T-cell (primary cell): Measurements from ENCODE around the gene MICALL1. TPM values are rescaled to one million over a fixed set of nuclear protein-coding genes. Genes with fewer than 3 reads are reported as not detected.

Experiments
- ATAC-seq, 4 experiments: fragments of 200-7000 bp in 3 of 4; fragments of 150-1000 bp in 1 of 4; cut with Tn5 transposase; replicated peaks in 1 of 4; 1 replicate in 3 of 4; 2 replicates in 1 of 4; pipeline ENCODE4 v1.10.0; 2021; ENCODE audit warnings: moderate library complexity in 3 of 4, mild to moderate bottlenecking in 2 of 4, moderate number of reproducible peaks in 1 of 4
- CTCF ChIA-PET, 2 donors: fragments of 300-600 bp; sonication (Branson Sonifier 250); formaldehyde crosslinking; loops; one replicate each; lab custom pipeline; 2022; ENCODE audit warnings: antibody characterized with exemption in 2 of 2; lab: Charles Lee
- POLR2A ChIA-PET, 2 donors: fragments of 300-600 bp; sonication (Branson Sonifier 250); formaldehyde crosslinking; loops; one replicate each; lab custom pipeline; 2022; ENCODE audit warnings: antibody characterized with exemption in 2 of 2; lab: Charles Lee
- DNase-seq, 35 experiments: peaks; one replicate each; pipeline versions ENCODE4 v3.0.0 to v3.0.0-alpha.2; 2013 to 2023
- H3K27ac ChIP-seq: one replicate; pipeline ENCODE4 v1.5.1; 2013; ENCODE audit warnings: low read length
- H3K27me3 ChIP-seq, 2 experiments: replicated peaks in 1 of 2; 1 replicate in 1 of 2; 2 replicates in 1 of 2; pipeline versions ENCODE4 v1.6.1 to v1.7.0; 2013; ENCODE audit warnings: low read length in 1 of 2, mixed read lengths in 1 of 2; ENCODE audit not compliant: control insufficient read depth in 2 of 2, insufficient read depth in 2 of 2; ENCODE audit errors: extremely low read depth in 1 of 2
- H3K36me3 ChIP-seq, 2 donors: 1 replicate in 1 of 2; 2 replicates in 1 of 2; pipeline versions ENCODE4 v1.6.1 to v1.7.0; 2013; ENCODE audit warnings: low read length in 1 of 2; ENCODE audit not compliant: control insufficient read depth in 2 of 2, insufficient read depth in 1 of 2; ENCODE audit errors: extremely low read depth in 1 of 2
- H3K4me1 ChIP-seq, 2 experiments: 1 replicate in 1 of 2; 2 replicates in 1 of 2; pipeline versions ENCODE4 v1.6.1 to v1.7.0; 2013; ENCODE audit warnings: low read length in 2 of 2, mixed read lengths in 1 of 2; ENCODE audit not compliant: insufficient read depth in 2 of 2, control insufficient read depth in 1 of 2; ENCODE audit errors: extremely low read depth in 1 of 2
- H3K4me3 ChIP-seq, 2 donors: 1 replicate in 1 of 2; 2 replicates in 1 of 2; pipeline versions ENCODE4 v1.5.1 to v1.7.0; 2013; ENCODE audit warnings: mild to moderate bottlenecking in 2 of 2, low read length in 1 of 2, moderate library complexity in 1 of 2; ENCODE audit not compliant: control insufficient read depth in 1 of 2; ENCODE audit errors: extremely low read depth in 1 of 2
- H3K9me3 ChIP-seq: 2 replicates; pipeline ENCODE4 v1.7.0; 2013
- H3K27ac Mint-ChIP-seq, 2 donors: one replicate each; pipeline ENCODE4 v1.8.0; 2020 to 2021; ENCODE audit warnings: mild to moderate bottlenecking in 2 of 2, mixed read lengths in 2 of 2
- H3K27me3 Mint-ChIP-seq, 2 donors: one replicate each; pipeline ENCODE4 v1.8.0; 2021 to 2022; ENCODE audit warnings: mixed read lengths in 2 of 2
- H3K36me3 Mint-ChIP-seq: one replicate; pipeline ENCODE4 v1.8.0; 2021; ENCODE audit warnings: mixed read lengths
- H3K4me1 Mint-ChIP-seq, 3 donors: one replicate each; pipeline ENCODE4 v1.8.0; 2020 to 2022; ENCODE audit warnings: mixed read lengths in 3 of 3, mild to moderate bottlenecking in 1 of 3
- H3K4me3 Mint-ChIP-seq, 3 donors: one replicate each; pipeline ENCODE4 v1.8.0; 2020 to 2022; ENCODE audit warnings: mild to moderate bottlenecking in 3 of 3, mixed read lengths in 3 of 3, moderate library complexity in 3 of 3
- H3K9me3 Mint-ChIP-seq, 3 donors: one replicate each; pipeline ENCODE4 v1.8.0; 2020 to 2022; ENCODE audit warnings: mixed read lengths in 3 of 3
- WGBS: methylation state at CpG from one replicate; pipeline ENCODE4 v1.1.5; 2013; ENCODE audit warnings: missing lambda C conversion rate; ENCODE audit not compliant: insufficient coverage; 5-methylcytosine and 5-hydroxymethylcytosine counted together
- total RNA-seq, 35 experiments: library from RNA in 6 of 35; stranded (reverse) in 6 of 35; fragments of 120-200 nt in 1 of 35; gene quantifications; one replicate each; pipeline versions ENCODE4 v1.2.1 to v1.2.4 and lab custom pipeline; 2013 to 2026

Gene MICALL1
- total RNA-seq, 5 donors from 2014 or later (not counting 1 experiment from before 2014, with no cell fraction given), result 23.6 to 39.0 (median 34.3) TPM

GRCh38 chr22:37982938-37983859, 77.1 kb downstream of the MICALL1 start:
- Histone ChIP-seq H3K9me3 (no peaks in the 10 kb centered on the region), H3K27me3 (no peaks in the 10 kb centered on the region), H3K4me1 (no peaks in the 10 kb centered on the region), H3K36me3 (no peaks in the 10 kb centered on the region), H3K27ac (no peak overlapping the region), H3K4me3 (no peak overlapping the region)
- ChIA-PET POLR2A (no interaction called here), CTCF (interaction anchor here in 1 of 2 donors (0.7 kb wide), 1 partner anchor 1171 kb away, joined by 3 read pairs; no protein-coding TSS in a partner anchor)
- H3K9me3 Mint-ChIP-seq, result no peaks in the 10 kb centered on the region
- peaks cover 9% of the 10 kb centered on the region for H3K36me3 Mint-ChIP-seq
- no peaks in the 10 kb centered on the region for H3K27me3 Mint-ChIP-seq
- DNase-seq (no peak), ATAC-seq (no peak)
- no peak overlapping the region for H3K4me3 Mint-ChIP-seq
- WGBS, result 93% methylated on average over 64 of the region's 84 CpGs
- H3K4me1 Mint-ChIP-seq, result no peaks in the 10 kb centered on the region
- no peak overlapping the region for H3K27ac Mint-ChIP-seq

DNA sequence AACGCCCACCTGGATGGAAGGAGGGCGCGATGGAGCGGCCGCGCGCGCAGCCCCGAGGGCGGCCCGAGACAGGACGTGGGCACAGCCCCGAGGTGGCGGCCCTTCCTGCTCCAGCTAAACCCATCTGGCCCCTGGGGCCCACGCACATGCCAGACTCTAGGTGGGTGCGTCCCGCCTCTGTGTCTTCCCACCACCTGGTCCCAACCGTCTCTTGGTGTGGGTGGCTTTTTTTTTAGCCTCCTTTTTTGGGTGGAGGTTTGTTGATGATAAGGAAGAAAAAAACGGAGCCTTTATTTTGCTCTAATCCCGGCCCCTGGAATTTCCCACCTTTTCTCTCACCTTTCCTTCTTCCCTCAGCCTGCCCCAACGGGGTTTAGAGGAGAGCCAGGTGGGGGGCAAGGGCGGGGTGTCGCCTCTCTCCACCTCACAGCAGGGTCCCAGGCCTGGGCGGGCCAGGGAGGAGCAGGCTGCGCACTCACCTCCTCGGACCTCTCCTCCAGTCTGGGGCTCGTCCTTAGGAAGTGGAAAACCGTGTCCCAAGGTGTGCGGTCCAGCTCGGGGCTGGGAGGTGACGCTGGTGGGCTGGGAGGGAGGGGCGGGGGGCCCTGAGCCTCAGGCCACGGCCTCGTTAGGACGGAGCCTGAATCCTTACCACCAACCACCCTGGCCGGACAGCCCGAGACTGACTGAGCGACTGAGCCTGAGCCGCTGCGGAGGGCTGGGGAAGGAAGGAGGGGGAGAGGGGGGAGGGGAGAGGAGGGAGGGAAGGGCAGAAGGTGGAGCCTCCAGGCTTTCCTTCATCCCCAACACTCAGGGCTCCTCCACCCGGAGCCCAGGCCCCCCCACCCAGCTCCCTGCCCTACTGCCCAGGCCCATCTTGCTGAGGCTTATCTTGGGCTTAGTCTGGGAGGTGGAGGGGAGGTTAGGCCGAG, 78.0 kb downstream of the MICALL1 start, which contains the start of gene SOX10:
TSS of gene SOX10 (minus strand) at position 696 of the 932 bp plus-strand sequence. CDS start 771 bp downstream, outside the sequence.
- no peaks in the 10 kb centered on the region for H3K4me1 ChIP-seq
- H3K36me3 Mint-ChIP-seq, result peaks cover 5% of the 10 kb centered on the region
- H3K4me3 ChIP-seq, result no peak within 1 kb of the TSS
- ChIA-PET CTCF (interaction anchor here in 1 of 2 donors (0.7 kb wide), 1 partner anchor 1172 kb away, joined by 3 read pairs; no protein-coding TSS in a partner anchor), POLR2A (no interaction called here)
- H3K4me1 Mint-ChIP-seq, result no peaks in the 10 kb centered on the region
- DNase-seq (no peak), ATAC-seq (no peak)
- 82% methylated on average over 2 of the region's 42 CpGs for WGBS
- no peak within 1 kb of the TSS for H3K27ac Mint-ChIP-seq
- no peaks in the 10 kb centered on the region for H3K9me3 ChIP-seq
- no peaks in the 10 kb centered on the region for H3K27me3 ChIP-seq
- H3K27me3 Mint-ChIP-seq, result no peaks in the 10 kb centered on the region
- H3K9me3 Mint-ChIP-seq, result no peaks in the 10 kb centered on the region
- no peak within 1 kb of the TSS for H3K4me3 Mint-ChIP-seq
- no peaks in the 10 kb centered on the region for H3K36me3 ChIP-seq
- H3K27ac ChIP-seq, result no peak within 1 kb of the TSS

GRCh38 chr22:37985050-37985585, 79.0 kb downstream of the MICALL1 start:
- 93% methylated on average over 3 of the region's 9 CpGs for WGBS
- no peak overlapping the region for H3K27ac Mint-ChIP-seq
- POLR2A ChIA-PET, result no interaction called here

DNA sequence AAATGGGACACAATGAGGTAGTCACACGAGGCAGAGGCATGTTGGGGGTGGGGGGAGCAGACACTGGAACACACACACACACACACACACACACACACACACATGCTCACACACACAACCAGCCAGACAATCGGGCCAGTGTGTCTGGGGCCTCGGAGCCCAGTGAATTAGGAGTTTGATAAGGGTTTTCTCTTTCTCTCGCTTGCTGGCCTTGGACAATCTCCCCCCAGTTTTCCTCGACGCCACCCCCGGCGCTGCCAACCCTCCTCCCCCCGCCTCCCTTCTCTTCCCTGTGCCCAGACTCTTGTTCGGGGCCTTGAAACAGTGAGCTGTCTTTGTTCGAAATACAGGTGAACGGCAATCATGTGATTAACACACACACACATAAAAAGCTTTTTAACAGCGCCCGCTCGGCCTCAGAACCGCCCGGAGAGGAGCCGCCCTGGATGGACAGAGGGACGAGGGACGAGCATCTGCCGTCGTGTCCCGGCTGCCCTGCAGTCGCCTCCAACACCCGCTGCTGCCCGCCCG, 79.7 kb downstream of the MICALL1 start:
- Histone ChIP-seq H3K27ac (no peak overlapping the region), H3K27me3 (no peaks in the 10 kb centered on the region), H3K36me3 (no peaks in the 10 kb centered on the region), H3K4me3 (no peak overlapping the region), H3K4me1 (no peaks in the 10 kb centered on the region), H3K9me3 (no peaks in the 10 kb centered on the region)
- ATAC-seq, result no peak
- H3K4me3 Mint-ChIP-seq, result no peak overlapping the region
- H3K27me3 Mint-ChIP-seq, result no peaks in the 10 kb centered on the region
- DNase-seq, result no peak
- no peaks in the 10 kb centered on the region for H3K4me1 Mint-ChIP-seq
- no peak overlapping the region for H3K27ac Mint-ChIP-seq
- no peaks in the 10 kb centered on the region for H3K36me3 Mint-ChIP-seq
- CTCF ChIA-PET, result interaction anchor here in 1 of 2 donors (0.7 kb wide), 1 partner anchor 648 kb away, joined by 5 read pairs; no protein-coding TSS in a partner anchor
- POLR2A ChIA-PET, result no interaction called here
- WGBS, result 99% methylated on average over 15 of the region's 27 CpGs
- no peaks in the 10 kb centered on the region for H3K9me3 Mint-ChIP-seq

More at GRCh38 chr22:37985050-37985585, 79.0 kb downstream of the MICALL1 start:
- H3K4me3 Mint-ChIP-seq, result no peak overlapping the region
- H3K4me1 Mint-ChIP-seq, result no peaks in the 10 kb centered on the region
- CTCF ChIA-PET, result no interaction called here
- DNase-seq (no peak), ATAC-seq (no peak)
- Histone ChIP-seq H3K27me3 (no peaks in the 10 kb centered on the region), H3K4me3 (no peak overlapping the region), H3K4me1 (no peaks in the 10 kb centered on the region), H3K36me3 (no peaks in the 10 kb centered on the region), H3K9me3 (no peaks in the 10 kb centered on the region), H3K27ac (no peak overlapping the region)
- no peaks in the 10 kb centered on the region for H3K9me3 Mint-ChIP-seq
- no peaks in the 10 kb centered on the region for H3K27me3 Mint-ChIP-seq
- peaks cover 5% of the 10 kb centered on the region for H3K36me3 Mint-ChIP-seq

- Mint-ChIP-seq H3K4me1 (no peaks in the 10 kb centered on the region), H3K27ac (no peak overlapping the region), H3K36me3 (no peaks in the 10 kb centered on the region), H3K9me3 (no peaks in the 10 kb centered on the region), H3K27me3 (no peaks in the 10 kb centered on the region), H3K4me3 (no peak overlapping the region)
- ATAC-seq, result no peak
- no peaks in the 10 kb centered on the region for H3K4me1 ChIP-seq
- no peak overlapping the region for H3K27ac ChIP-seq
- ChIA-PET POLR2A (no interaction called here), CTCF (interaction anchor here in 1 of 2 donors (0.7 kb wide), 1 partner anchor 647 kb away, joined by 5 read pairs; no protein-coding TSS in a partner anchor)
- H3K27me3 ChIP-seq, result no peaks in the 10 kb centered on the region
- H3K36me3 ChIP-seq, result no peaks in the 10 kb centered on the region
- H3K4me3 ChIP-seq, result no peak overlapping the region
- H3K9me3 ChIP-seq, result no peaks in the 10 kb centered on the region
- no peak for DNase-seq
- WGBS, result no CpG with 5 or more reads among the region's 7 CpGs
These were observed 80.3 kb downstream of the MICALL1 start for GRCh38 chr22:37986371-37986770.
